Measurements from ENCODE around the gene RHBDL1.

Gene RHBDL1

GRCh38 chr16:660132-660458 is 15.4 kb upstream of the RHBDL1 start:
- no peaks in the 10 kb centered on the region for H3K9me3 Mint-ChIP-seq
- no peak overlapping the region for H3K4me3 Mint-ChIP-seq
- peaks cover 6% of the 10 kb centered on the region for H3K36me3 Mint-ChIP-seq
- H3K27me3 Mint-ChIP-seq, result no peaks in the 10 kb centered on the region
- H3K27ac Mint-ChIP-seq, result peak overlapping the region; percentile 74
- peaks cover 14% of the 10 kb centered on the region for H3K4me1 Mint-ChIP-seq
- no peak for ATAC-seq

GRCh38 chr16:660459-661183 is 14.8 kb upstream of the RHBDL1 start:
- H3K27me3 Mint-ChIP-seq, result no peaks in the 10 kb centered on the region
- no peaks in the 10 kb centered on the region for H3K9me3 Mint-ChIP-seq
- ATAC-seq, result peak; percentile 70
- H3K4me1 Mint-ChIP-seq, result peaks cover 14% of the 10 kb centered on the region
- peak overlapping the region; percentile 45 for H3K4me3 Mint-ChIP-seq
- peaks cover 6% of the 10 kb centered on the region for H3K36me3 Mint-ChIP-seq
- peak overlapping the region; percentile 74 for H3K27ac Mint-ChIP-seq

GRCh38 chr16:661184-661821 is 14.2 kb upstream of the RHBDL1 start:
- ATAC-seq, result peak; percentile 22
- Mint-ChIP-seq H3K4me3 (no peak overlapping the region), H3K4me1 (peaks cover 14% of the 10 kb centered on the region), H3K27ac (peak overlapping the region; percentile 74), H3K9me3 (no peaks in the 10 kb centered on the region), H3K36me3 (peaks cover 6% of the 10 kb centered on the region), H3K27me3 (no peaks in the 10 kb centered on the region)

- peaks cover 14% of the 10 kb centered on the region for H3K4me1 Mint-ChIP-seq
- H3K36me3 Mint-ChIP-seq, result peaks cover 6% of the 10 kb centered on the region
- H3K27me3 Mint-ChIP-seq, result no peaks in the 10 kb centered on the region
- no peak overlapping the region for H3K27ac Mint-ChIP-seq
- H3K9me3 Mint-ChIP-seq, result no peaks in the 10 kb centered on the region
- no peak overlapping the region for H3K4me3 Mint-ChIP-seq
- ATAC-seq, result no peak
Observed at GRCh38 chr16:662095-662494, 13.4 kb upstream of the RHBDL1 start.

GRCh38 chr16:662597-662996 is 12.9 kb upstream of the RHBDL1 start:
- no peak overlapping the region for H3K27ac Mint-ChIP-seq
- no peak overlapping the region for H3K4me3 Mint-ChIP-seq
- ATAC-seq, result no peak
- H3K36me3 Mint-ChIP-seq, result peaks cover 6% of the 10 kb centered on the region
- H3K9me3 Mint-ChIP-seq, result no peaks in the 10 kb centered on the region
- no peaks in the 10 kb centered on the region for H3K27me3 Mint-ChIP-seq
- H3K4me1 Mint-ChIP-seq, result peaks cover 14% of the 10 kb centered on the region

GRCh38 chr16:666572-666971 is 8.9 kb upstream of the RHBDL1 start:
- H3K27me3 Mint-ChIP-seq, result no peaks in the 10 kb centered on the region
- no peak overlapping the region for H3K4me3 Mint-ChIP-seq
- no peaks in the 10 kb centered on the region for H3K9me3 Mint-ChIP-seq
- H3K4me1 Mint-ChIP-seq, result peaks cover 8% of the 10 kb centered on the region
- H3K36me3 Mint-ChIP-seq, result peaks cover 18% of the 10 kb centered on the region
- ATAC-seq, result no peak
- no peak overlapping the region for H3K27ac Mint-ChIP-seq

- no peak for ATAC-seq
- H3K36me3 Mint-ChIP-seq, result peaks cover 22% of the 10 kb centered on the region
- H3K27ac Mint-ChIP-seq, result peak overlapping the region; percentile 82
- no peak overlapping the region for H3K4me3 Mint-ChIP-seq
- H3K27me3 Mint-ChIP-seq, result no peaks in the 10 kb centered on the region
- peaks cover 7% of the 10 kb centered on the region for H3K4me1 Mint-ChIP-seq
- no peaks in the 10 kb centered on the region for H3K9me3 Mint-ChIP-seq
Observed at GRCh38 chr16:667113-667779, 8.2 kb upstream of the RHBDL1 start.

GRCh38 chr16:667780-668518 is 7.5 kb upstream of the RHBDL1 start, which contains the start of gene RHOT2:
RHOT2 (plus strand) TSS chr16:668132; CDS start chr16:668200, 68 bp downstream.
- Mint-ChIP-seq H3K27me3 (no peaks in the 10 kb centered on the region), H3K9me3 (no peaks in the 10 kb centered on the region), H3K4me1 (peaks cover 7% of the 10 kb centered on the region), H3K27ac (peak within 1 kb of the TSS; percentile 82), H3K36me3 (peaks cover 26% of the 10 kb centered on the region), H3K4me3 (peak within 1 kb of the TSS; percentile 82)
- ATAC-seq, result peak; percentile 96

GRCh38 chr16:668519-669171 is 6.8 kb upstream of the RHBDL1 start:
- Mint-ChIP-seq H3K27me3 (no peaks in the 10 kb centered on the region), H3K4me1 (peaks cover 7% of the 10 kb centered on the region)
- ATAC-seq, result peak; percentile 0

GRCh38 chr16:669666-670065 is 5.8 kb upstream of the RHBDL1 start:
- H3K27me3 Mint-ChIP-seq, result peaks cover 2% of the 10 kb centered on the region
- peaks cover 34% of the 10 kb centered on the region for H3K36me3 Mint-ChIP-seq
- H3K4me1 Mint-ChIP-seq, result peaks cover 9% of the 10 kb centered on the region
- no peaks in the 10 kb centered on the region for H3K9me3 Mint-ChIP-seq
- H3K4me3 Mint-ChIP-seq, result peak overlapping the region; percentile 58
- ATAC-seq, result no peak
- H3K27ac Mint-ChIP-seq, result no peak overlapping the region

More at GRCh38 chr16:668519-669171, 6.8 kb upstream of the RHBDL1 start:
- peak overlapping the region; percentile 82 for H3K27ac Mint-ChIP-seq
- peaks cover 28% of the 10 kb centered on the region for H3K36me3 Mint-ChIP-seq
- H3K9me3 Mint-ChIP-seq, result no peaks in the 10 kb centered on the region
- H3K4me3 Mint-ChIP-seq, result peak overlapping the region; percentile 82

- Mint-ChIP-seq H3K4me3 (no peak overlapping the region), H3K36me3 (peaks cover 38% of the 10 kb centered on the region), H3K9me3 (no peaks in the 10 kb centered on the region), H3K27ac (no peak overlapping the region), H3K4me1 (peaks cover 16% of the 10 kb centered on the region), H3K27me3 (peaks cover 13% of the 10 kb centered on the region)
- no peak for ATAC-seq
Observed at GRCh38 chr16:670485-671352, 4.8 kb upstream of the RHBDL1 start.

GRCh38 chr16:671353-672131 is 3.9 kb upstream of the RHBDL1 start:
- peaks cover 16% of the 10 kb centered on the region for H3K4me1 Mint-ChIP-seq

GRCh38 chr16:672371-672770 is 3.1 kb upstream of the RHBDL1 start:
- H3K4me1 Mint-ChIP-seq, result peaks cover 16% of the 10 kb centered on the region
- no peak overlapping the region for H3K4me3 Mint-ChIP-seq
- no peaks in the 10 kb centered on the region for H3K9me3 Mint-ChIP-seq
- H3K36me3 Mint-ChIP-seq, result peaks cover 38% of the 10 kb centered on the region
- H3K27ac Mint-ChIP-seq, result no peak overlapping the region
- ATAC-seq, result no peak
- peaks cover 13% of the 10 kb centered on the region for H3K27me3 Mint-ChIP-seq

More at GRCh38 chr16:671353-672131, 3.9 kb upstream of the RHBDL1 start:
- no peak overlapping the region for H3K27ac Mint-ChIP-seq
- peaks cover 13% of the 10 kb centered on the region for H3K27me3 Mint-ChIP-seq
- ATAC-seq, result no peak
- H3K9me3 Mint-ChIP-seq, result no peaks in the 10 kb centered on the region
- no peak overlapping the region for H3K4me3 Mint-ChIP-seq
- peaks cover 38% of the 10 kb centered on the region for H3K36me3 Mint-ChIP-seq

Measured in stimulated activated memory B cell treated with anti-CD40 and anti-IgM and Interleukin-4, amounts not matched to agents 10 μg/mL and 1 μg/mL and 100 μg/mL, for 72 hours (primary cell).